Tongue (tissue), 2 donors: Measurements from ENCODE around the gene THSD4. TPM values are rescaled to one million over a fixed set of nuclear protein-coding genes. Genes with fewer than 3 reads are reported as not detected.
"Not testable (repeated sequence)": the region's sequence is repeated elsewhere in the genome, so short reads cannot be mapped to it uniquely, and the experiment has no call there.

ENCODE experiments used
- DNase-seq: peaks from one replicate; pipeline ENCODE4 v3.0.0-alpha.2; 2015
- total RNA-seq: library from RNA; depleted of rRNA; stranded (reverse); fragments of >200 nt; gene quantifications from one replicate; pipeline ENCODE4 v1.2.3, GENCODE V29; 2014

The THSD4 gene
- total RNA-seq, 1 donor from 2014 or later = 43.2 TPM

GRCh38 chr15:71294911-71295602 is 179.8 kb downstream of the THSD4 start:
- no peak for DNase-seq

- no peak for DNase-seq
These were observed 180.5 kb downstream of the THSD4 start for GRCh38 chr15:71295603-71296314.

- no peak for DNase-seq
These were observed 181.0 kb downstream of the THSD4 start for GRCh38 chr15:71296315-71296679.

- peak; percentile 42 for DNase-seq
These were observed 186.8 kb downstream of the THSD4 start for GRCh38 chr15:71301958-71302621.

GRCh38 chr15:71302861-71303410 is 187.7 kb downstream of the THSD4 start:
- DNase-seq = no peak

- no peak for DNase-seq
These were observed 188.7 kb downstream of the THSD4 start for GRCh38 chr15:71303977-71304376.

- no peak for DNase-seq
These were observed 189.4 kb downstream of the THSD4 start for GRCh38 chr15:71304681-71305080.

- DNase-seq = no peak
These were observed 191.3 kb downstream of the THSD4 start for GRCh38 chr15:71306538-71306937.

- DNase-seq = no peak
These were observed 197.0 kb downstream of the THSD4 start for GRCh38 chr15:71312194-71312708.

- no peak for DNase-seq
These were observed 197.6 kb downstream of the THSD4 start for GRCh38 chr15:71312731-71313460.

GRCh38 chr15:71313806-71314205 is 198.5 kb downstream of the THSD4 start:
- DNase-seq = no peak

GRCh38 chr15:71314956-71315537 is 199.8 kb downstream of the THSD4 start:
- no peak for DNase-seq

- no peak for DNase-seq
These were observed 201.6 kb downstream of the THSD4 start for GRCh38 chr15:71316911-71317310.

- not testable (repeated sequence) for DNase-seq
These were observed 204.2 kb downstream of the THSD4 start for GRCh38 chr15:71319424-71319823.

- DNase-seq = no peak
These were observed 204.7 kb downstream of the THSD4 start for GRCh38 chr15:71319935-71320334.

- no peak for DNase-seq
These were observed 207.8 kb downstream of the THSD4 start for GRCh38 chr15:71323082-71323481.

GRCh38 chr15:71323584-71323983 is 208.3 kb downstream of the THSD4 start:
- DNase-seq = no peak

- DNase-seq = no peak
These were observed 210.2 kb downstream of the THSD4 start for GRCh38 chr15:71325481-71325880.

- no peak for DNase-seq
These were observed 213.2 kb downstream of the THSD4 start for GRCh38 chr15:71328453-71328852.

- no peak for DNase-seq
These were observed 213.8 kb downstream of the THSD4 start for GRCh38 chr15:71329041-71329440.

GRCh38 chr15:71329497-71330260 is 214.4 kb downstream of the THSD4 start:
- no peak for DNase-seq
